Suprapubic skin (tissue), 4 donors: Measurements from ENCODE around the gene DAW1.

Experiments used
- CTCF ChIP-seq, 2 donors: fragments of 200-600 bp in 1 of 2; fragments of 450-650 bp in 1 of 2; sonication (generic) in 1 of 2; IDR thresholded peaks; one replicate each; pipeline ENCODE4 v1.5.1; 2016 to 2019; ENCODE audit warnings: antibody characterized with exemption in 2 of 2, mild to moderate bottlenecking in 1 of 2, moderate library complexity in 1 of 2
- EP300 ChIP-seq: sonication (generic); formaldehyde crosslinking; IDR thresholded peaks from one replicate; pipeline ENCODE4 v1.6.1; 2017; ENCODE audit warnings: antibody characterized with exemption
- POLR2A ChIP-seq, 2 donors: fragments of 450-650 bp; IDR thresholded peaks; one replicate each; pipeline ENCODE4 v1.6.1; 2017; ENCODE audit warnings: antibody characterized with exemption in 2 of 2, mild to moderate bottlenecking in 2 of 2, moderate library complexity in 2 of 2
- POLR2AphosphoS5 ChIP-seq, 3 donors: sonication (generic); formaldehyde crosslinking; IDR thresholded peaks; one replicate each; pipeline ENCODE4 v1.6.1; 2017; ENCODE audit warnings: antibody characterized with exemption in 3 of 3

GRCh38 chr2:227889336-227889735 lies 17.9 kb downstream of the DAW1 start:
- no peak for TF ChIP-seq POLR2AphosphoS5 (IDR thresholded peaks at IDR 0.05)
- TF ChIP-seq CTCF (IDR thresholded peaks at IDR 0.05): no peak
- no peak for TF ChIP-seq EP300
- no peak for TF ChIP-seq POLR2A (IDR thresholded peaks at IDR 0.05)
